Activated CD4-positive, alpha-beta T cell treated with anti-CD3 and anti-CD28 coated beads for 1 hour (primary cell): ENCODE measurements around the gene PTX3.

ENCODE experiments used
- DNase-seq: peaks from one replicate; pipeline ENCODE4 v3.0.0-alpha.2; 2020

Gene PTX3

GRCh38 chr3:157436583-157437291 is at the start of gene PTX3:
Gene PTX3, plus strand, starts transcription at chr3:157436850. Its CDS starts 84 bp downstream, at chr3:157436934.
- no peak for DNase-seq

GRCh38 chr3:157387708-157388435 is 48.8 kb upstream of the PTX3 start:
- no peak for DNase-seq

GRCh38 chr3:157388976-157389375 is 47.7 kb upstream of the PTX3 start:
- no peak for DNase-seq

GRCh38 chr3:157390713-157391515 is 45.7 kb upstream of the PTX3 start:
- no peak for DNase-seq

GRCh38 chr3:157392104-157392503 is 44.5 kb upstream of the PTX3 start:
- no peak for DNase-seq

- no peak for DNase-seq
Measured at GRCh38 chr3:157393113-157393512, 43.5 kb upstream of the PTX3 start.

GRCh38 chr3:157394411-157394810 is 42.2 kb upstream of the PTX3 start:
- no peak for DNase-seq

- DNase-seq: no peak
Measured at GRCh38 chr3:157398598-157398997, 38.1 kb upstream of the PTX3 start.

GRCh38 chr3:157404381-157404780 is 32.3 kb upstream of the PTX3 start:
- no peak for DNase-seq

- DNase-seq: no peak
Measured at GRCh38 chr3:157405457-157405856, 31.2 kb upstream of the PTX3 start.

- no peak for DNase-seq
Measured at GRCh38 chr3:157406394-157406793, 30.3 kb upstream of the PTX3 start.

- no peak for DNase-seq
Measured at GRCh38 chr3:157407769-157408168, 28.9 kb upstream of the PTX3 start.

- no peak for DNase-seq
Measured at GRCh38 chr3:157408499-157409149, 28.0 kb upstream of the PTX3 start.

GRCh38 chr3:157409516-157409915 is 27.1 kb upstream of the PTX3 start:
- DNase-seq: no peak

GRCh38 chr3:157410945-157411344 is 25.7 kb upstream of the PTX3 start:
- DNase-seq: no peak

GRCh38 chr3:157412323-157412855 is 24.3 kb upstream of the PTX3 start:
- DNase-seq: no peak

GRCh38 chr3:157414861-157415260 is 21.8 kb upstream of the PTX3 start:
- DNase-seq: no peak

- no peak for DNase-seq
Measured at GRCh38 chr3:157416347-157417087, 20.1 kb upstream of the PTX3 start.

- DNase-seq: no peak
Measured at GRCh38 chr3:157417247-157417646, 19.4 kb upstream of the PTX3 start.

GRCh38 chr3:157418104-157418503 is 18.5 kb upstream of the PTX3 start:
- no peak for DNase-seq

GRCh38 chr3:157420606-157421130 is 16.0 kb upstream of the PTX3 start:
- no peak for DNase-seq

- DNase-seq: no peak
Measured at GRCh38 chr3:157423337-157423736, 13.3 kb upstream of the PTX3 start.
